WI38 (cell line): ENCODE data around the gene FAP.

Source experiments
- H3K4me3 ChIP-seq: 2 replicates; pipeline ENCODE4 v1.5.1; 2011; ENCODE audit warnings: low read depth, mild to moderate bottlenecking, control low read depth, low read length
- TF ChIP-seq, protein P1 (sequence below): IDR thresholded peaks from 2 replicates; pipeline ENCODE4 v1.5.1; 2012; ENCODE audit warnings: low read depth, mild to moderate bottlenecking, control low read depth, low read length

The FAP gene

DNA sequence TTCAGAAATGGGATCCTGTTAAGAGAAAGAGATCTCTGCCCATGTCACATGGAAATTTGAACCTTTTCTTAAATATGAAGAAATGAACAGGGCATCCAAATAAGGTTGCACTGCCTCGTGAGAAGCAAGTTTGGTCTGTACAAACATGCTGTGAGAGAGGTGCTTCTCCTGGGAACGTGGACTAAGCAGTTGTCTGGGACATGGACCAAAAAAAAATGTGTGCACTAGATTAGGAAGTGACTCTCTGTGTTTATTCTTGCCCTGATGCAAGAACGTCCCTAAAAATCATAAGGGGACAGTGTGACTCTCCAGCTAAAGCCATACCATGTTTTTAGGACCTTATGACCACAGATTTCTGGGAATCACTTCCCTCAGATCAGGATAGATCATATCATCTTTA, 67.5 kb downstream of the FAP start:
- TF ChIP-seq, protein P1, sequence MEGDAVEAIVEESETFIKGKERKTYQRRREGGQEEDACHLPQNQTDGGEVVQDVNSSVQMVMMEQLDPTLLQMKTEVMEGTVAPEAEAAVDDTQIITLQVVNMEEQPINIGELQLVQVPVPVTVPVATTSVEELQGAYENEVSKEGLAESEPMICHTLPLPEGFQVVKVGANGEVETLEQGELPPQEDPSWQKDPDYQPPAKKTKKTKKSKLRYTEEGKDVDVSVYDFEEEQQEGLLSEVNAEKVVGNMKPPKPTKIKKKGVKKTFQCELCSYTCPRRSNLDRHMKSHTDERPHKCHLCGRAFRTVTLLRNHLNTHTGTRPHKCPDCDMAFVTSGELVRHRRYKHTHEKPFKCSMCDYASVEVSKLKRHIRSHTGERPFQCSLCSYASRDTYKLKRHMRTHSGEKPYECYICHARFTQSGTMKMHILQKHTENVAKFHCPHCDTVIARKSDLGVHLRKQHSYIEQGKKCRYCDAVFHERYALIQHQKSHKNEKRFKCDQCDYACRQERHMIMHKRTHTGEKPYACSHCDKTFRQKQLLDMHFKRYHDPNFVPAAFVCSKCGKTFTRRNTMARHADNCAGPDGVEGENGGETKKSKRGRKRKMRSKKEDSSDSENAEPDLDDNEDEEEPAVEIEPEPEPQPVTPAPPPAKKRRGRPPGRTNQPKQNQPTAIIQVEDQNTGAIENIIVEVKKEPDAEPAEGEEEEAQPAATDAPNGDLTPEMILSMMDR = no peak
- no peak overlapping the region for H3K4me3 ChIP-seq

DNA sequence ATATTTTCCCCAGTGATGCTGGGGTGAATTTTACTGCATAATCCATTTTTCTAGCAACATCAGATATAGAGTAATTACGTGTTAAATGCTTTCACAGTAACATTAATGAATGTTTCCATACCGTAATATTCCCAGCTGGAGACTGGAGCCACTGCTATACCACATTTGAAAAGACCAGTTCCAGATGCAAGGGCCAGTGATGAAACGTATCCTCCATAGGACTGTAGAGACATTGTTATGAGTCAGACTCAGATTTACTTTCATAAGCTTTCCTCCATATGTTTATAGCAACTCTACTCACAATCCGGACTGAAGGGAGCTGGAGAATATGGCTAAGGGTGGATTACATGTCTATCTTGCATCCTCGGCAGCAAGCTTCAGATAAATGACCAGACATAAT, 68.5 kb downstream of the FAP start:
- TF ChIP-seq, protein P1 = no peak
- no peak overlapping the region for H3K4me3 ChIP-seq

DNA sequence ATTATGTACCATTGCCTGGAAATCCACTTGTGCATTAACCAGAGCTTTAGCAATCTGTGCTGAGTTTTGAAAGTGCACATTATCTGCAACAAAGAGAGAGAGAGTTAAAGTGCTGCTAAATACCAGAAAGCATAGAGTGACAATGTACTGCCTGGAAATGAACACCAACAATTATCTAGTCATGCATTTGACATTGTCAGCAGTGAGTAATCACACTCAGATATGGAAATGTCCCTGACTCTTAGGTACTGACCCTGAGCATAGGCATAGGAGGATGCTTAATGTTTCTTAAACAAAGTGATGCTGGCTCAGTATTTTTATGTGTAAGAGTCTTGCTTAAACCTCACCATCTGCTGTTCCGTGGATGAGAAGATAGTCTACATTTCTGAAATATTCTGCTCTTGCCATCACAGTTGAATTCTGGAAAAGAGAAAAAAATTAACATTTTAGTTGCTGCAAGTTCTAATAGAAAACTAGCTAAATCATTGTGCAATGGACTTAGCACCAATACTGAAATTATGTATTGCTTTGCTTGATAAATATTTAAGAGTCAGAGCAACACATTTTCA, 70.4 kb downstream of the FAP start:
- no peak overlapping the region for H3K4me3 ChIP-seq
- TF ChIP-seq, protein P1 = no peak

DNA sequence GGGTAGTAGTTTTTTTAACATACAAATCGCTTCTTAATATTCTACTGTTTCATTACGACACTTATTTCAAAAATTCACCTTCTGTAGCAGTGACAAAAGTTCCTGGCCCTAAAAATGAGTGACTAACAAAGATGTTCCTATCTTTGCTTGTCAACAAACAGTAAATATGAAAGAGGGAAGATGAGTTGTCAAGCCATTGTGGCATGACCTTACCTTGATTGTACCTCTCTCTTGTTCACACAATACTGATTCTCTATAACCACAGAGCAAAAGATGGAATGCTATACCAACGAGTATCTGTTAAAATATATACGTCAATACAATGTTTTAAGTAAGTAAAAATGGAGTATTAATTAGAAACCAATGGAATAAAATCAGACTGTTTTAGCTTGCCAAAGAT, 76.5 kb downstream of the FAP start:
- TF ChIP-seq, protein P1 = no peak
- H3K4me3 ChIP-seq = no peak overlapping the region

DNA sequence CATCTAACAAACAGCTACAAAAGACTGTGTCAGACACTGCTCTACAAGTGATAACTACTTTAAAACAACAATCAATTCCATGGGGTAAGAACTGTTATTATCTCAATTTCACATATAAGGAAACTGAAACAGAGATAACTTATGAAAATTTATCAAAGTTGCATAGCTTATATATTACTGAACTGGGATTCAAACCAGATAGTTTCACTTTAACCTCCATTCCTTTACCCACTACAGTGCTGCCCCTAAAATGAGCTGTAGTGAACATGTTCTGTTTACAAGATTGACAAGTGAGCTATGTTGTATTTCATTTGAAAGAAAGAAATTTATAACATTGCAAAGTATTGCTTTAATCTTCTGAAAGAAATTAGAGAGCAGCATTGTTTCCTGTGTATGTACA, 77.1 kb downstream of the FAP start:
- H3K4me3 ChIP-seq = no peak overlapping the region
- TF ChIP-seq, protein P1 = no peak

DNA sequence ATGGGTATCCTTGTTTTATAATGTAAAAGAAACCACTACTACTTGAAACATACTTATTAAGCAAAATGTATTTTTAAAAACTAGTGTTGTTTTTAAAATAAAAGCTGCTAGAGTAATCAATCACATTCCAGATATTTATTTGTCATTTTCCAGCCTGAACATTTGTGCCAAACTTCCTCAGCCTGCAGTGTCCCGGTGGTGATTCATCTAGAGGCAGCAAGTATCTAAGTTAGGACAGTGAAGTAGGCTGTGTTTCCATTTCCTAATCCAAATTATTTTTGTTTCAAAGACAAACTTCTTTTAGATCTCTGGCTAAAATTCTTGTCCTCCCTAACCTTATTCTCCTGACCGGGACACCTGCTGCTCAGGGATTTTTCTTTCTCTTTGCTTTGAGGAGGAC, 78.4 kb downstream of the FAP start:
- TF ChIP-seq, protein P1 = no peak

DNA sequence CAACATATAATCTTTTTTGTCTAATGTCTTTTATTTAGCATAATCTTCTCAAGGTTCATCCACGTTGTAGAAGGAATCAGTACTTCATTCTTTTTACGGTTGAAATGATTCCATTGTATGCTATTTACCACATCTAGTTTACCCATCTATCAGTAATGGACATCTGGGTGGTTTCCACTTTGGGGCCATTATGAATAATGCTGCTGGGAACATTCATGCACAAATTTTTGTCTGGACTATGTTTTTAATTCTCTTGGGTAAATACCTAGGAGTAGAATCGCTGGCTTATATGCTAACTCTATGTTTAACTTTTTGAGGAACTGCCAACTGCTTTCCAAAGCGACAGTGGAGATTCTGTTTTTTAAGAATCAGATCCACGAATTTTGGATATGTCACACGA, 83.8 kb downstream of the FAP start:
- TF ChIP-seq, protein P1 = no peak
- H3K4me3 ChIP-seq = no peak overlapping the region

More for the DNA sequence above, 78.4 kb downstream of the FAP start:
- H3K4me3 ChIP-seq = no peak overlapping the region
